ENCODE results near the gene FCER1G.

DNA sequence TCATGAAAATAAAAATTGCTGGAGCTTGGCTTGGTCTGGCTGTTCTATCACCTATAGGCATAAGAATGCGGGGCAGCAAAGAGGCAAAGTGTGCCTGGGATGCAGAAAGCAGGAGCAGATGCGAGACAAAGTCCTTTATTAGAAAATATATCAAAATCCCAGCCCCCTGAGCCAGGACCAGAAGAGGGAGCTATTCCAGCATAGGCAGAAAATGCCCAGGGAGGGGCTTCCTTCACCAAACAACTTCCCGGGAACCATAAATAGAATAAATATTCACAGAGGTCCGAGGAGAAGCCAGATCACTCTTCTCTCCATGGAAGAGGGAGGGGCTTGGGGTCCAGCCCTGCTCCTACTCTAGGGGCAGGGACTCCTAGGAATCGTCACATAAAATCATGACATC lies 43.9 kb upstream of the FCER1G start:
- TF ChIP-seq EZH2 (IDR thresholded peaks at IDR 0.05) (no peak), POLR2AphosphoS5 (IDR thresholded peaks at IDR 0.05; ENCODE audit: borderline replicate concordance, low read depth, low read length) (no peak)
